Effector CD8-positive, alpha-beta T cell (primary cell): Measurements from ENCODE around the gene NAALADL1.
"Not testable (repeated sequence)": the region's sequence is repeated elsewhere in the genome, so short reads cannot be mapped to it uniquely, and the experiment has no call there.

ENCODE experiments used
- DNase-seq: peaks from one replicate; lab custom pipeline; 2025; lab: John Stamatoyannopoulos, UW

The NAALADL1 gene

GRCh38 chr11:65013888-65014725 is 44.2 kb downstream of the NAALADL1 start, which contains the start of gene ARL2:
ARL2 (plus strand) TSS chr11:65014160; CDS start chr11:65014208, 48 bp downstream.
- peak; percentile 80 for DNase-seq

GRCh38 chr11:65013130-65013887 is 45.0 kb downstream of the NAALADL1 start:
- DNase-seq = peak; percentile 86

- no peak for DNase-seq
Observed at GRCh38 chr11:65008873-65009272, 49.5 kb downstream of the NAALADL1 start.

- DNase-seq = no peak
Observed at GRCh38 chr11:65008016-65008415, 50.3 kb downstream of the NAALADL1 start.

- not testable (repeated sequence) for DNase-seq
Observed at GRCh38 chr11:65003968-65004367, 54.4 kb downstream of the NAALADL1 start.

DNA sequence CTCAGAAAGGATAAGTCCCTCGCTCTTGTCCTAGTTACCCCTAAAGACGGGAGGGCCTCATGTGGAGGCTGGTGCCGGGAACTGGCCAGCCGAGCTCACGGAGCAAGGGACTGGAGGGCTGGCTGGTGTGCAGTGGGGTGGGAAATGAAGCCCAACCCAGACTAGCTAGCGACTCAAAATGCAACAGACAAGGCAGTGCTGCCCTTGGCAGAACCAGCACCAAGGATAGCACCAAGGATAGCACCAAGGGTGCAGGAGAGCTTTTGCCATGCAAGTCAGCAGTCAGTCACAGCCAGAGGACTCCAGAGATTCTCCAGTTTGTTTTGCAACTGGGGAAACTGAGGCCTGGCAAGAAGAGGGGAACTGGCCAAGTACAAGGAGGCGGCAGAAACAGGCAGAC is 55.1 kb downstream of the NAALADL1 start:
- DNase-seq = no peak

DNA sequence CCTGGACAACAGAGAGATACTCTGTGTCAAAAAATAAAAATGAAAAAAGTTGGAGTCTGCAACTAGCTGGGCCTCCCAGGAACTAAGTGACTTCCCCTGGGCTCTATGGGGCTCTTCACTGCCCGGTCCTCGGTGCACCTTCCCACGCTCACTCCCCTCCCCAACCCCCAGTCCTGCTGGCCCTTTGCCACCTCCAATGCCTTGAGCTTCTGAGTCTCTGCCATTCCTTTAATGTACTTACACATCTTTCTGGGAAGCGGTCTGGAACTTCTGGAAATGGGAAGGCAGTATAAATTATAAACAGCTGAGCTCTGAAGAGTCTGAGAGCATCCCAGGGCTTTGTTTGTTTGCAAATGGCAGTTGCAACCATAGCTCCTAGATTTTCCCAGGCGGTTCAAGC is 55.6 kb downstream of the NAALADL1 start:
- no peak for DNase-seq

DNA sequence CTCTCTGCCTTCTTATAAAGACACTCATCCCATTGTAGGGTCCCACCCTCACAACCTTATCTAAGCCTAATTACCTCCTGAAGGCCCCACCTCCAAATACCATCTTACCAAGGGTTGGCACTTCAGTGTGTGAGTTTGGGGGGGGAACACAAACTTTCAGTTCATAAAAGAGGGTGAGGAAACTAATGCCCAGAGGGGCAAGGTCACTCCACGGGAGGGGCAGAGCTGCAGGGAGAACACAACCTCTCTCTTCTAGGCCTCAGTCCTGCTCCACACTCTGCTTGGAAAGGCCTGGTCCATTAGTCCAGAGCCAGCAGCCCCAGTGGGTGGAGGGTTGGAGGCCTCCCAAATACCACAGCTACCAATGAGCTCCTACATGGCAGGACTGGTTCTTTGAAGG is 58.9 kb downstream of the NAALADL1 start:
- DNase-seq = no peak

- DNase-seq = no peak
Observed at GRCh38 chr11:64998690-64999431, 59.5 kb downstream of the NAALADL1 start.

GRCh38 chr11:64998141-64998540 is 60.2 kb downstream of the NAALADL1 start:
- DNase-seq = no peak

GRCh38 chr11:64996710-64997380 is 61.5 kb downstream of the NAALADL1 start, which contains the start of gene BATF2:
BATF2 (minus strand) TSS chr11:64996971; CDS start chr11:64996914, 57 bp downstream.
- no peak for DNase-seq

DNA sequence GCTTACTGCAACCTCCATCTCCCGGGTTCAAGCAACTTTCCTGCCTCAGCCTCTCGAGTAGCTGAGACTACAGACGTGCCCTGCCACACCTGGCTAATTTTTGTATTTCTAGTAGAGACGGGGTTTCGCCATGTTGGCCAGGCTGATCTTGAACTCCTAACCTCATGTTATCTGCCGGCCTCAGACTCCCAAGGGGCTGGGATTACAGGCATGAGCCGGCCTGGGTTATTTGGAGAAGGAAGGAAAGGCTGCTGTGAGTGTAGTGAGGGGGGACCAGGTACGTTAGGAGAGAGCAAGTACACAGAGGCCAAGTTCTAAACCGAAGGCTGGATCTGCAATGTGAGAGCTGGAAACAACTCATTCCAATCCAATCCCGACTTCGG is 62.0 kb downstream of the NAALADL1 start:
- DNase-seq = no peak
